Activated naive CD4-positive, alpha-beta T cell treated with anti-CD3 and anti-CD28 coated beads, Interleukin-2, amount 10 ng/mL, durations not matched to agents 7 days and 5 days (primary cell): ENCODE measurements around the gene MRNIP.

ENCODE experiments used
- CTCF ChIA-PET: fragments of 350-600 bp; sonication (Branson Sonifier 250); formaldehyde crosslinking; loops from one replicate; lab custom pipeline; 2021; ENCODE audit warnings: antibody characterized with exemption; lab: Charles Lee
- DNase-seq: peaks from one replicate; pipeline ENCODE4 v3.0.0-alpha.2; 2020
- H3K27ac Mint-ChIP-seq: one replicate; pipeline ENCODE4 v1.8.0; 2021; ENCODE audit warnings: mild to moderate bottlenecking, moderate library complexity, mixed read lengths
- H3K27me3 Mint-ChIP-seq: one replicate; pipeline ENCODE4 v1.8.0; 2021; ENCODE audit warnings: mild to moderate bottlenecking, mixed read lengths
- H3K36me3 Mint-ChIP-seq: one replicate; pipeline ENCODE4 v1.8.0; 2021; ENCODE audit warnings: mixed read lengths
- H3K4me1 Mint-ChIP-seq: one replicate; pipeline ENCODE4 v1.8.0; 2021; ENCODE audit warnings: mixed read lengths
- H3K4me3 Mint-ChIP-seq: one replicate; pipeline ENCODE4 v1.8.0; 2021; ENCODE audit warnings: mild to moderate bottlenecking, moderate library complexity, mixed read lengths
- H3K9me3 Mint-ChIP-seq: one replicate; pipeline ENCODE4 v1.8.0; 2021; ENCODE audit warnings: mixed read lengths

Gene MRNIP

GRCh38 chr5:179821298-179822058, 37.1 kb downstream of the MRNIP start:
- H3K27ac Mint-ChIP-seq, result peak overlapping the region; percentile 98
- H3K4me3 Mint-ChIP-seq, result peak overlapping the region; percentile 91
- peaks cover 50% of the 10 kb centered on the region for H3K4me1 Mint-ChIP-seq
- H3K36me3 Mint-ChIP-seq, result peaks cover 23% of the 10 kb centered on the region
- peaks cover 14% of the 10 kb centered on the region for H3K27me3 Mint-ChIP-seq
- DNase-seq, result peak; percentile 92
- CTCF ChIA-PET, result interaction anchor here (0.6 to 2.1 kb wide), 2 partner anchors 19 to 84 kb away, joined by 3 to 12 read pairs; no protein-coding TSS in a partner anchor
- H3K9me3 Mint-ChIP-seq, result no peaks in the 10 kb centered on the region

- Mint-ChIP-seq H3K27me3 (peaks cover 17% of the 10 kb centered on the region), H3K4me3 (peak within 1 kb of the TSS; percentile 91), H3K9me3 (no peaks in the 10 kb centered on the region), H3K27ac (peak within 1 kb of the TSS; percentile 98), H3K36me3 (peaks cover 21% of the 10 kb centered on the region), H3K4me1 (peaks cover 53% of the 10 kb centered on the region)
- DNase-seq, result peak; percentile 83
- CTCF ChIA-PET, result interaction anchor here (2.1 kb wide), 1 partner anchor 18 kb away, joined by 12 read pairs; no protein-coding TSS in a partner anchor
These were observed 37.9 kb downstream of the MRNIP start, which contains the start of gene SQSTM1 for GRCh38 chr5:179820483-179821297. Gene SQSTM1, plus strand, starts transcription at chr5:179820905. Its CDS starts 32 bp downstream, at chr5:179820937.

- H3K27me3 Mint-ChIP-seq, result peaks cover 18% of the 10 kb centered on the region
- peaks cover 54% of the 10 kb centered on the region for H3K4me1 Mint-ChIP-seq
- H3K9me3 Mint-ChIP-seq, result no peaks in the 10 kb centered on the region
- peak overlapping the region; percentile 91 for H3K4me3 Mint-ChIP-seq
- peak overlapping the region; percentile 84 for H3K27ac Mint-ChIP-seq
- DNase-seq, result no peak
- peaks cover 21% of the 10 kb centered on the region for H3K36me3 Mint-ChIP-seq
- CTCF ChIA-PET, result interaction anchor here (1.1 to 2.1 kb wide), 2 partner anchors 17 to 24 kb away, joined by 3 to 12 read pairs; no protein-coding TSS in a partner anchor
These were observed 38.5 kb downstream of the MRNIP start for GRCh38 chr5:179820127-179820482.

- Mint-ChIP-seq H3K27me3 (peaks cover 18% of the 10 kb centered on the region), H3K4me1 (peaks cover 52% of the 10 kb centered on the region), H3K36me3 (peaks cover 17% of the 10 kb centered on the region), H3K9me3 (no peaks in the 10 kb centered on the region), H3K4me3 (peak overlapping the region; percentile 91), H3K27ac (peak overlapping the region; percentile 84)
- DNase-seq, result peak; percentile 44
- CTCF ChIA-PET, result interaction anchor here (1.1 to 2.1 kb wide), 2 partner anchors 17 to 24 kb away, joined by 3 to 12 read pairs; no protein-coding TSS in a partner anchor
These were observed 39.1 kb downstream of the MRNIP start for GRCh38 chr5:179819296-179820126.

DNA sequence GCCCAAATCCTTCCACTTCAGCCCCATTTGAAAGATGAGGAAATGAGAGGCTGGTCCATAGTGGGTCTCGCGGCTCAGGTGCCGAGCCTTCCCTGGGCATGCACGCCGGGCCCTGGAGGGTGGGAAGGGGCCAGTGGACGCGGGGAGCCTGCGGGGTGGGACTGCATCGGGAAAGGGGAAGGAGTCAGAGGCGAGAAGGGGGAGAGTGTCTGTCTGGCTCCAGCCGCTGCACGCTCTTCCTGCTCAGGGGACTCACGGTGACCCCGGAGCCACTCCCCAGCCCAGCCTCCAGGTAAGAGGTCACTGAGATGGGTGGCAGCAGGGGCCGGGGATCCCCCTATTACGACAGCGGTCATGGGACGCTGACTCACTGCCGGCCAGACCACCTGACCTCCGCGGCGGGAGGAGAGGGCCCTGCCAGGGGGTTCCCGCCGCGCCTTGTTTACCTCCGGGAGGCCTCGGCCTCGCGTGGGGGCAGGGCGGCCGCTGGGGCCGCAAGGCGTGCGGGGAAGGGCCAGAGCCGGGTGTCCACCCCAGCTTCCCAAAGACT, 39.8 kb downstream of the MRNIP start:
- peak overlapping the region; percentile 70 for H3K4me3 Mint-ChIP-seq
- peak; percentile 91 for DNase-seq
- H3K27me3 Mint-ChIP-seq, result peaks cover 18% of the 10 kb centered on the region
- H3K27ac Mint-ChIP-seq, result peak overlapping the region; percentile 85
- H3K9me3 Mint-ChIP-seq, result no peaks in the 10 kb centered on the region
- H3K4me1 Mint-ChIP-seq, result peaks cover 50% of the 10 kb centered on the region
- CTCF ChIA-PET, result no interaction called here
- peaks cover 16% of the 10 kb centered on the region for H3K36me3 Mint-ChIP-seq

- CTCF ChIA-PET, result interaction anchor here (0.5 kb wide), 1 partner anchor 59 kb away, joined by 3 read pairs; no protein-coding TSS in a partner anchor
- Mint-ChIP-seq H3K27me3 (peaks cover 18% of the 10 kb centered on the region), H3K27ac (peak overlapping the region; percentile 85), H3K36me3 (peaks cover 14% of the 10 kb centered on the region), H3K9me3 (no peaks in the 10 kb centered on the region), H3K4me1 (peaks cover 47% of the 10 kb centered on the region), H3K4me3 (peak overlapping the region; percentile 70)
- no peak for DNase-seq
These were observed 40.5 kb downstream of the MRNIP start for GRCh38 chr5:179817890-179818745.

- Mint-ChIP-seq H3K36me3 (peaks cover 17% of the 10 kb centered on the region), H3K4me3 (no peak overlapping the region), H3K27ac (no peak overlapping the region), H3K27me3 (peaks cover 18% of the 10 kb centered on the region), H3K4me1 (peaks cover 41% of the 10 kb centered on the region), H3K9me3 (no peaks in the 10 kb centered on the region)
- CTCF ChIA-PET, result no interaction called here
- DNase-seq, result no peak
These were observed 41.2 kb downstream of the MRNIP start for GRCh38 chr5:179817470-179817840.

- Mint-ChIP-seq H3K36me3 (peaks cover 17% of the 10 kb centered on the region), H3K27ac (no peak overlapping the region), H3K4me3 (no peak overlapping the region), H3K27me3 (peaks cover 18% of the 10 kb centered on the region), H3K9me3 (no peaks in the 10 kb centered on the region), H3K4me1 (peaks cover 36% of the 10 kb centered on the region)
- CTCF ChIA-PET, result no interaction called here
- peak; percentile 33 for DNase-seq
These were observed 41.7 kb downstream of the MRNIP start for GRCh38 chr5:179816796-179817469.

GRCh38 chr5:179816401-179816795, 42.2 kb downstream of the MRNIP start:
- Mint-ChIP-seq H3K4me3 (no peak overlapping the region), H3K27me3 (peaks cover 18% of the 10 kb centered on the region), H3K4me1 (peaks cover 32% of the 10 kb centered on the region), H3K9me3 (no peaks in the 10 kb centered on the region), H3K36me3 (peaks cover 16% of the 10 kb centered on the region), H3K27ac (no peak overlapping the region)
- peak; percentile 18 for DNase-seq
- CTCF ChIA-PET, result no interaction called here

- Mint-ChIP-seq H3K27ac (no peak overlapping the region), H3K36me3 (peaks cover 16% of the 10 kb centered on the region), H3K9me3 (no peaks in the 10 kb centered on the region), H3K4me3 (no peak overlapping the region), H3K4me1 (peaks cover 32% of the 10 kb centered on the region), H3K27me3 (peaks cover 18% of the 10 kb centered on the region)
- CTCF ChIA-PET, result no interaction called here
- DNase-seq, result no peak
These were observed 42.9 kb downstream of the MRNIP start for GRCh38 chr5:179815491-179816249.

DNA sequence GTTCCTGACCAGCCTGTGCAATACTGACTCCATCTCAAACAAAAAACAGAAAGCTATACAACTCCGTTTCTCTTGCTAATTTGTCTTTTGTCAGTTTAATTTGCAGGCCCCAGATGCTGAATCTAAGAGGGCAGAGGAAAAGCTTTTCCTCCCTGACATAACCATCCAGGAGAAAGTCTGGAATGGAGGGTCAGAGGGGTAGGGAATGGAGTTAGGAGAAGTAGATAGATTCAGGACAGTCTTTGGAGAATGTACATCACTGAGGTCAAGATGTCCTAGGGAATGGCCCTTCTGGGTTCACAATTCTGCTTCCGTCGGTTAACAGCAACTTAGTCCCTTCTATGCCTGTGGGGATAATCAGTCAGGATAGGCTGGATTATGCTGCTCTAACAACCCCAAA, 44.5 kb downstream of the MRNIP start:
- CTCF ChIA-PET, result no interaction called here
- DNase-seq, result no peak
- Mint-ChIP-seq H3K9me3 (no peaks in the 10 kb centered on the region), H3K4me3 (no peak overlapping the region), H3K27ac (no peak overlapping the region), H3K27me3 (peaks cover 18% of the 10 kb centered on the region), H3K4me1 (peaks cover 20% of the 10 kb centered on the region), H3K36me3 (peaks cover 19% of the 10 kb centered on the region)
